Stimulated activated CD4-positive, alpha-beta T cell treated with anti-CD3 and anti-CD28 coated beads, TNF-alpha, amount 100 ng/mL, for 48 hours (primary cell): ENCODE data around the gene TMCC2.
A peak's percentile ranks its signal among the peaks of the same experiment; 100 is the strongest.

Experiments used
- DNase-seq, 3 donors: peaks; one replicate each; pipeline ENCODE4 v3.0.0-alpha.2; 2020; ENCODE audit warnings: low read depth in 3 of 3

TMCC2 gene

DNA sequence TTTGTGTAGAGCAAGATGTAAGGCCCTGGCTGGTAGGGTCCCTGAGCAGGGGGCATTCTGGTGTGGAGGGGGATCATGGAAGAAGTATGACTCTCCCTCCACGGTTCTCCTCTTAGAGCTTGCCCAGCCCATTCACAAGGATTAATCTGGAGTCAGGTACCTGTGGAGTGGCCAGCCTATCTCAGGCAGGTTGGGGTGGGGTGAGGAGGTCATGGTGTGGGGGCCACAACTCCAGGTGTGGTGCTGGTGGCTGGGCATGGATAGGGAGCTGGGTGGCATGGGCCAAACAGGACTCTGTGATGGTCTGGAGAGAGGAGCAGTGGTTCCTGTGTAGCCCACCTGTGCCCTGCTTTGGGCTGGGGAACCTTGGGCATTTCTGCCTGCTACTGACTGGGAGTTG lies 32.3 kb downstream of the TMCC2 start:
- no peak for DNase-seq

GRCh38 chr1:205260948-205261732 lies 33.4 kb downstream of the TMCC2 start:
- DNase-seq: no peak

GRCh38 chr1:205261946-205262691 lies 34.4 kb downstream of the TMCC2 start:
- DNase-seq: no peak

GRCh38 chr1:205262731-205263171 lies 35.0 kb downstream of the TMCC2 start:
- no peak for DNase-seq

DNA sequence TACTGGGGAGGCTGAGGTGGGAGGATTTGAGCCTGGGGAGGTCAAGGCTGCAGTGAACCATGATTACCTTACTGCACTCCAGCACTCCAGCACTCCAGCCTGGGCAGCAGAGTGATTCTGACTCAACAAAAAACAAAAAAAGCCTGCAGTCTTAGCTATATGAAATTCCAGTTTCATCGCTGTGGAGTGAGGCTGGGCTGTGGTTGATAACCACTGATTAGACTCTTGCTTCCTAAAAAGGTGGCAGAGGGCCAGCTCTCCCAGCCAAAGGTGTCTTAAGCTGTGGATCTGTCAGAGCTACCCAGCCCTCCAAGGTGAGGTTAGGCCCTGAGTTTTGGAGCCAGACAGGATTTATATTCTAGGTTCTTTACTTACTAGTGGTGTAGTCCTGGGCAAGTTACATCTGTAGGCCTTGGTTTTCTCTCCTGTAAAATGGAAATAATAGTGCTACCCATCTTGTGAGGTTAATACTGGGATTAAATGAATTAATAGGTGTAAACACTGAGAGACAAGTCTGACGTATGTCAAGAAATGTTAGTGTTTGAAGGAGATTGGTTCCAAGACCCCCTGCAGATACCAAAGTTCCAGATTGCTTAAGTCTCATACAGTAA lies 35.9 kb downstream of the TMCC2 start:
- DNase-seq: no peak

DNA sequence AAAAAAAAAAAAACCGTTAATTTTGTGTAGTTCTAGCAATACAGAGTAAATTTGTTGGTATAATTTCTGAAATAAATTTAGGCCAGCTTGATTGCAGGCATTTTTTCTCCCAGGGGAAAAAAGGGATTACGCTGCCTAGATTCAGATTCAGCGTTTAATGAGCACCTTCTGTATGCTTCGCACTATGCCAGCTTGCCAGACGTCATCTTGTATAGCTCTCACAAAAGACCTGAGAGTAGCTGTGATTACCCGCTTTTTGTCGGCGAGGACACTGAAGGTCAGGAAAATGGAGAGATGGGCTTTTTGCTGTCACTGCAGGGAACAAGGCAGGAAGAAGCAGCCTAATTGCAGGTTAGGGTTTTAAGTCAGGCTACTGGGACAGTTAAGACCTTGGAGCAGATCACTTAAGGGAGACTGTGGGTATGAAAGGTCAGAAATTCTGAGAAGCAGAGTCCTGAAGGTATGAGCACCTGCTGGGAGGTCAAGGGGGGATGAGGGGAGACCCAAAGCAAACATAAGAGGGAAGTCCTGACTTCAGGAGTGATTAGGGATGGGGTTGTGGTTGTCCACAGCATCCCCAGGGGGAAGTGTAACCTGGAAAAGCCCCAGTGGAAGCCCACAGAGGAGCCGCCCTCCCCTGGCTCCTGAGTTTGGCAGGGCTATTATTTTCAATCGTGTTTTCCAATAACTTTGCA lies 39.0 kb downstream of the TMCC2 start:
- DNase-seq: no peak

DNA sequence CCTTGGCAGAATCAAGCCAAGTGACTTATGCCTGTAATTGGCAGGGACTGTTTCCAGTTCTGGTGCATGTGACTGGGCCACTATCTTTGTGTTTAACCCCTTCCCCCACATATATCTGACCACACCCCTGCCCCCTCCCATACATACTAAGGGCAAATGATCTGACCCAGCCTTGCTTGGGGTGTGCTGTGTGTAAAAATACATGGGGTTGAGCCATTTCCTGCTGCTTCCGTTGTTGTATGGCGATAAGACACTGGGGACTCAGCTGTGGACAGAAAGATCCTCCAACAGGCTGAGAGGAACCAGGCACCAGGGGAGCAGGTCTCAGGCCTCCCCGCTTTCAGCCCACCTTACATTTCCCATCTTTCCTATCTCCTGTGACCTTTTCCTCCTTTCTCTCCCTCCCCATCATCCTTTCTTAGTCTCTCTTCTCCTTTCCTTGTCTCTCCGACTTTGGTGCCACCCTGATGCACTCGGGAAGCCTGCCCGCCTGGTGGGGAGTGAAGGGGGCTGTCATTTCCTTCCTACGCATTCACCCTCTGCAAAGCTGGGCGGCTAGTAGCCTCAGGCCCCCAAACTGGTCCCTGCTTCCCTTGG lies 39.7 kb downstream of the TMCC2 start:
- DNase-seq: no peak

GRCh38 chr1:205268846-205269680 lies 41.3 kb downstream of the TMCC2 start:
- no peak for DNase-seq

DNA sequence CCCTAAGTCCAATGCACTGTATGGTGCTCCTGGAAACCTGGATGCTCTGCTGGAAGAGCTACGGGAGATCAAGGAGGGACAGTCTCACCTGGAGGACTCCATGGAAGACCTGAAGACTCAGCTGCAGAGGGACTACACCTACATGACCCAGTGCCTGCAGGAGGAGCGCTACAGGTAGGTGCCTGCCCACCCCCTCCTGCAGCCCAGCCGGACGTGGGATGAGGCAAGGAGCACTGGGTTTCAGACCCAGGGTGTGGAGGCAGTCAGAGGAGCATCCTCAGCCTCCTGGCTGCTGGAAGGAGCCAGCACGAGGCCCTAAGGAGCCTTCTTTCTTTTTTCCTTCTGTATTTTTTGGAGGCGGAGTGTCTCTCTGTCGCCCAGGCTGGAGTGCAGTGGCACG lies 42.0 kb downstream of the TMCC2 start:
- no peak for DNase-seq

GRCh38 chr1:205270271-205270670 lies 42.5 kb downstream of the TMCC2 start:
- no peak for DNase-seq

DNA sequence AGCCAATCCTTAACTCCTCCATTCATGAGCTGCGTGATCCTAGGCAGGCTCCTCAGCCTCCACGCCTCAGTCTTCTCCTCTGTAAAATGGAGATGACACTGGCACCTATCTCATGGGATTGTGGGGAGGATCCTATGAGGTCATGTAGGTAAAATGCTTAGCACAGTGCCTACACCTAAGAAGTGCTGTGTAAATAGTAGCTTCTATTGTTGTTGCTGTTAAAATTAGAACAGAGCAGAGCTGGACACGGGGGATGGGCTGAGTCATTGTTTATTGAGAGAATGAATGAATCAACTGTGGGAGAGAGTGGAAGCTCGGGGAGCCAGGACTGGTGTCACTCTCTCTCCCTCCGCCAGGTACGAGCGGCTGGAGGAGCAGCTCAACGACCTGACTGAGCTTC lies 43.0 kb downstream of the TMCC2 start:
- no peak for DNase-seq

DNA sequence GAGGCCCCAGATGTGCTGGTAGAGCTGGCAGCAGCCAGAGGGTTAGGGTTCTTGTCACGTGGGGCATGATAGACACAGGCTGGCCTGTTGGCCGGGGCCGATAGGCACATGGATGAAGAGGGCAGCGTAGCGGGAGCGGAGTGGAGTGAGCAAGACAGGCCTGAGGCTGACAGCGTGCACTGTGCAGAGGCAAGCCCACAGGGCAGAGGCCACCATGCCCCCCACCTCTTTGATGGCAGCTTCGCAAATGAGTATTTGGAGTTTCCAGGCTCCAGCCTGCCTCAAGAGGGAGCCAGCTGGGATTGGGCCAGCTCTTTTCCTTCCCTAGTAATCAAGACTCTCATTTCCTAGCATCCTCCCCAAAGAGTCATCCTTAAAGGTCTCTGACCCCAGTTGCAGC lies 43.5 kb downstream of the TMCC2 start:
- DNase-seq: no peak

GRCh38 chr1:205271745-205272144 lies 44.0 kb downstream of the TMCC2 start:
- no peak for DNase-seq

DNA sequence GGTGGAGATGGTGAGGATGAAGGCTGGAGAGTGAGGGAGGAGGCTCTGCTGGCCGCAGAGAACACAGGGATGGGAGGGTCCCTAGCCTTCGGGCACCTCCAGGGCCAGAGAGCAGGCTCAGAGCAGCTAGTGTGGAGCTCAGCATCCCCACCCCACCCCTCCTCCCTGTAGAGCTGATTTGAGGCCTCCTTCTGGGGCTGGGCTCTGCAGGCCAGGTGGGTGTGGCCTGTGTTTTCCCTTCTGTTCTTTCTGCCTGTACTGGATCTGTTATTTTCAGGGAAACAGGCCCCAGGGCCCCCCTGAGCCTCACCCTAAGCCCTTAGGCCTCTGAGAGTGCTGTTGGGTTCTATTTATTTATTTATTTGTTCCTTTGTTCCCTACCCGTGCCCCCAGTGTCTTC lies 44.8 kb downstream of the TMCC2 start:
- DNase-seq: no peak

DNA sequence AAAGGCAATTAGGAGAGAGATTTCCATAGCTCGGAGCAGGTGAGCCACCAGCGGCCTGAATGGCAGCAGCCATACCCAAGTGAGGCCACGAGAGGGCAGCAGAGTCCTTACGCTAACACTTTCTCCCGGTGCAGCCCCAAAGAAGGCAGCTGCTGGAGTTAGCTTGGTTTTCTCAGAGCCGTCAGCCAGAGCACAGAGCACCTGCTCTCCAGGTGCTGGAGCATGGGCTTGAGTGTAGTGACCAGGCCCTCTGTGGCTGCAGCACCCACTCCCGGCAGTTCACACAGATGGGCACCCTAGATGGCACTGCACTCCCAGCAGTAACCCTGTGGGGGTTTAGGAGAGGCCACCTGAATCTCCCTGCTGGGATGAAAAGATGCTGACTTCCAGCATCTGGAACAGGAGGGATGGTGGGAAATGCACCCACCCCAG lies 45.8 kb downstream of the TMCC2 start:
- DNase-seq: peak; percentile 71 to 76 (median 75)

- no peak for DNase-seq
These were observed 46.4 kb downstream of the TMCC2 start for GRCh38 chr1:205274041-205274691.

GRCh38 chr1:205275133-205275532 lies 47.4 kb downstream of the TMCC2 start:
- no peak for DNase-seq

DNA sequence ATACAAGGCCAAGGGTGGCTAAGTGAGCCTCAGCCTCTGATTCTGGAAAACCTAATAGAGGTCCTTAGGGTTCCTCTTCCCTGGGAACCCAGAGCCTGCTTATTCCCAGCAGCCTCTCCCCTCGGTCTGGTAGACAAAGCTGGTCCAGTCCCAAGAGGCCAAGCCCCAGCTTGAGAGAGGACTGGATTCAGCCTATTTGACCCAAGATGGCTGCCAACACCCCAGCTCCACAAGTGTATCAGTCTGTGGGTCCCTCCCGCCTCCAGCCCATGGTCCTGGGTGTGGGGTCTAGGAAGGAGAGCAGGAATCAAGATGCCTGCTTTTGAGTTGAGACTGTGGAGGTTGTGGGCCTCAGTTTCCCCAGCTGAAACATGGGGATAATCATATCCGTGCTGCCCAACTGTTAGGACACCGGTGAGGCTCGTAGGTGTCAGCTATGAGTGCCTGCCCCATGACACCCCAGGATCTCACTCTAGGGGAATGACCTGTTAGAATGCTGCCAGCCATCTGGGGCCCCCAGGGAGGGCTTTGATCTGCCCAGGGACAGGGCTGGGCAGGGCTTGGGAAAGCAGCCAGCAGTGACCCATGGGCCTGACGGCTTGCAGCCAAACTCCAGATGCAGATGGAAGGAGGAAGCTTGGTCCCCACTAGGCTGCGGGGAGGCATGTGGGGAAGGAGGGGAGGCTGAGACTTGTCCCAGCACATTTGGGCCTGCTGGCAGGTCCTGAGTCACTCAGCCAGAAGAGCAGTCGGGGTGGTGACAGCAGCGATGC lies 48.4 kb downstream of the TMCC2 start:
- no peak for DNase-seq

- no peak for DNase-seq
These were observed 48.9 kb downstream of the TMCC2 start for GRCh38 chr1:205276689-205277065.

DNA sequence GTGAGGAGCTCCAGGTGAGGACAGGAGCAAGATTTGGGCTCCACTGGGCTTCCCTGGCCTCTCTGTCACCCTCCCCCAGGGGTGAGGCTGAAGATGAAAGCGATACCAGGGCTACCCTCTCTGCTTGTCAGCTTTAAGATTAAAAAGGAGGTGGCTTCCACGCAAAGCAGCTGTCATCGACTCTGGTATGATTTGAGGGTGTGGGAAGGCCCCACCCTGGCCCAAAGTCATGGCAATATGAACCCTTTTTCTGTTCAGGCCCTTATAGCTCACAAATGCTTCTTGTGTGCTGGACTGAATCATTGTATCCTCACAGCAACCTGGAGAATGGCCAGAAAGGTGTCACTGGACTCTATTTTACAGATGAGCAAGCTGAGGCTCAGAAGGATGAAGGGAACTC lies 52.2 kb downstream of the TMCC2 start:
- DNase-seq: no peak
